ENCODE measurements around the gene FEN1.
A peak's percentile ranks its signal among the peaks of the same experiment; 100 is the strongest.

Gene FEN1

DNA sequence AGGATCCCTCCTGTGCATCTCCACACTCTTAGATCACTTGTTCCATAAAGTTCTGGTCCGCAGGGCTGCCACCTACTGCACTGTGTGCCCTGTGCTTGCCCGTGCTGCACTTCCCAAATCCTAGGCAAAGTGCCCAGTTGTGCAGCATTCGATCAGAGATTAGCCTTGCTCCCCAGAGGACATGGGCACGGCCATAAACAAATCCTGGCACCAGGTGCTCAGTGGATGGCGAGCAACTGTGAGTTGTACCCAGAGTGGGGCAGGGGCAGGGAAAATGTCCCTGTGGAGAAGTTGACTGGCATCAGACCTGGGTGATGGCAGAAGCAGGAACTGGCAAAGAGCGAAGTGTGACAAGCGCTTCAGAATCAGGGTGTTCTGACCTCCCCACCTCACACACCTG lies 40.0 kb downstream of the FEN1 start:
- Histone ChIP-seq H3K27ac (ENCODE audit: insufficient read depth, low read length, poor library complexity, severe bottlenecking) (no peak overlapping the region), H3K9me3 (ENCODE audit: control insufficient read depth, low read length) (no peaks in the 10 kb centered on the region)

DNA sequence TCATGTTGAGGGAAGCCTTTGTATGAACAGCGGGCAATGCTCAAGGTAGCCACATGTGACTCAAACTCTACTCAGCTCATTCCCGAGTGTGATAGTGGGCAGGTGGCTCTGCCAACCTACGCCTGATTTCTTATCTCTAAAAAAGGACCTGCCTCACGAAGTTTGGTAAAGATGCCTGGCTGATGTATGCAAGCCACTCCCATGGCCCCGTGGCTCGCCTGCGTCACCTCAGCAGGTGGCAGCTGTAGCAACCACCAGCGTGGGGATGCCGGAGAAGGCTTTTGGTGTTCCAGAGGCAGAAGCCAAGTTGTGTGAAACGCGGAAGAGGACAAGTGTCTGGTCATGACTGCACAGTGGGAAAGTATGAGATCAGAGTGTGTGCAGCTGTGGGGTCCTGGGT lies 40.8 kb downstream of the FEN1 start:
- peaks cover 26% of the 10 kb centered on the region for H3K4me1 ChIP-seq (ENCODE audit: control insufficient read depth, insufficient read depth, low read length, poor library complexity, severe bottlenecking)
- no peak overlapping the region for H3K4me3 ChIP-seq (ENCODE audit: insufficient read depth, low read depth, low read length, poor library complexity, severe bottlenecking)
- peak in 1 of 3 donors; percentile 44 for DNase-seq
- no peaks in the 10 kb centered on the region for H3K9me3 ChIP-seq (ENCODE audit: control insufficient read depth, low read length)
- no peak overlapping the region for H3K27ac ChIP-seq (ENCODE audit: insufficient read depth, low read length, poor library complexity, severe bottlenecking)
- peaks cover 9% of the 10 kb centered on the region for H3K27me3 ChIP-seq (replicated peaks; ENCODE audit: control insufficient read depth, insufficient read depth, low read length, poor library complexity, severe bottlenecking)
- no peaks in the 10 kb centered on the region for H3K36me3 ChIP-seq (ENCODE audit: control insufficient read depth, insufficient read depth, low read length)

More for the DNA sequence above, 40.0 kb downstream of the FEN1 start:
- H3K4me1 ChIP-seq (ENCODE audit: control insufficient read depth, insufficient read depth, low read length, poor library complexity, severe bottlenecking): peaks cover 33% of the 10 kb centered on the region
- H3K36me3 ChIP-seq (ENCODE audit: control insufficient read depth, insufficient read depth, low read length): no peaks in the 10 kb centered on the region
- no peak for DNase-seq
- H3K27me3 ChIP-seq (replicated peaks; ENCODE audit: control insufficient read depth, insufficient read depth, low read length, poor library complexity, severe bottlenecking): peaks cover 12% of the 10 kb centered on the region
- no peak overlapping the region for H3K4me3 ChIP-seq (ENCODE audit: insufficient read depth, low read depth, low read length, poor library complexity, severe bottlenecking)

DNA sequence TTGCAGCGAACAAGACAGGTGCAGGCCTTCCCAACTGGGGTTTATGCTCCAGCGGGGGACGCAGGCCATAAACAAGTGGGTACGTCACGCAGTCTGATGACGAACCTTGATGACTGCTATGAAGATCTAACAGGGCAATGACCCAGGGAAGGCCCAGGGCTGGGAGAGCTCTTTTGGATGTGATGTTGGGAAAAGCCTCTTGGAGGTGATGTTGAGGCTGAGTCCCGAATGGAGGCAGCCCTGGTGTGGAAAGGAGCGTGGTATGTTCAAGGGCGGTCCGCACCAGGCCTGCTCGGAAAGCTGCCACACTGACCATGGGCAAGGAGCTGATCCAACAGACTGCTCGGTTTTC lies 41.2 kb downstream of the FEN1 start:
- Histone ChIP-seq H3K4me1 (ENCODE audit: control insufficient read depth, insufficient read depth, low read length, poor library complexity, severe bottlenecking) (peaks cover 22% of the 10 kb centered on the region), H3K27me3 (replicated peaks; ENCODE audit: control insufficient read depth, insufficient read depth, low read length, poor library complexity, severe bottlenecking) (peaks cover 8% of the 10 kb centered on the region), H3K4me3 (ENCODE audit: insufficient read depth, low read depth, low read length, poor library complexity, severe bottlenecking) (no peak overlapping the region), H3K27ac (ENCODE audit: insufficient read depth, low read length, poor library complexity, severe bottlenecking) (no peak overlapping the region), H3K36me3 (ENCODE audit: control insufficient read depth, insufficient read depth, low read length) (no peaks in the 10 kb centered on the region), H3K9me3 (ENCODE audit: control insufficient read depth, low read length) (no peaks in the 10 kb centered on the region)
- DNase-seq: no peak

DNA sequence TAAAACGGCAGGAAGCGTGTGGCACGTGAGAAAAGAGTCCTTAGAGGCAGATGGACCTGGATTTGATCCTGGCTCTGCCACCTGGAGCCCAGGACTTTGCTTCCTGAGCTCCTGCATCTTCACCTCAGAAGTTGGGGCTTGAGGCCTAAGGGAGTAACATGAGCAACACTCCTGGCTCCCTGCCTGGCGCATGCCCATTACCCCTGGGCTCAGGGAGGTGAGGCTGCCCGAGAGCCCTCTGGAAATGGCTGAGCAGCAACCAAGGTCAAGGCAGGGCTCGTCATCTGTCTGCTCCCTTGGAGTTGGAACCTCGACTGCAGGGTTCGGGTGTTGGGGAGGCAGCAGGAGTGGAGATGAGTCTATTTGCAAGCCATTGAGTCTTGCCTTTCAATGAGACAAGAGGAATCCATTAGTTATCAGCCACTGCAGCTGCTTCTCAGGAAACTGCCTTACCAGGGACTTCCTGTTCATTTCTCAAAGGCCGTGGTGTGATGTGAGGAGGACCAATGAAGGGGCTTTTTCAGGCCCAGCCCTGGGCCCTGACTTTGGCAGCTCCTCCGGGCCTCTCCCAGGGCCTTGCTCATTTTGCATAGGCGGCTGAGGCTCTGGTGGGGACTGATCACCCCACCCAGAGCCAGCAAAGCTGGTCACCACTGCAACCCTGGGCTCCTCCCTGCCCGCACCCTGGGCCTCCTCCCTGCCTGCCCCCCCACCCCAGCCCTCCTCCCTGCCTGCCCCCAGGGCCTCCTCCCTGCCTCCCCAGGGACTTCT lies 41.8 kb downstream of the FEN1 start:
- Histone ChIP-seq H3K9me3 (ENCODE audit: control insufficient read depth, low read length) (no peaks in the 10 kb centered on the region), H3K36me3 (ENCODE audit: control insufficient read depth, insufficient read depth, low read length) (no peaks in the 10 kb centered on the region), H3K27me3 (replicated peaks; ENCODE audit: control insufficient read depth, insufficient read depth, low read length, poor library complexity, severe bottlenecking) (peaks cover 4% of the 10 kb centered on the region), H3K27ac (ENCODE audit: insufficient read depth, low read length, poor library complexity, severe bottlenecking) (no peak overlapping the region), H3K4me3 (ENCODE audit: insufficient read depth, low read depth, low read length, poor library complexity, severe bottlenecking) (no peak overlapping the region), H3K4me1 (ENCODE audit: control insufficient read depth, insufficient read depth, low read length, poor library complexity, severe bottlenecking) (peaks cover 17% of the 10 kb centered on the region)
- DNase-seq: peak in 2 of 3 donors; percentile 14 to 47

DNA sequence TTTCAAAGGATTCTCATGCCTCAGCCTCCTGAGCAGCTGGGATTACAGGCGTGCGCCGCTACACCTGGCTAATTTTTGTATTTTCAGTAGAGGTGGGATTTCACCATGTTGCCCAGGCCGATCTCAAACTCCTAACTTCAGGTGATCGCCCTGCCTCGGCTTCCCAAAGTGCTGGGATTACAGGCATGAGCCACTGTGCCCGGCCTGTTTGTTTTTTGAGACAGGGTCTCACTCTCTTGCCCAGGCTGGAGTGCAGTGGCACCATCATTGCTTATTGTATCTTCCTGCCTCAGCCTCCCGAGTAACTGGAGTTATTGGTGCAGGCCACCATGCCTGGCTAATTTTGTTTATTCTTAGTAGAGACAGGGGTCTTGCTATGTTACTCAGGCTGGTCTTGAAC lies 43.5 kb downstream of the FEN1 start:
- no peaks in the 10 kb centered on the region for H3K27me3 ChIP-seq (replicated peaks; ENCODE audit: control insufficient read depth, insufficient read depth, low read length, poor library complexity, severe bottlenecking)
- H3K4me1 ChIP-seq (ENCODE audit: control insufficient read depth, insufficient read depth, low read length, poor library complexity, severe bottlenecking): peaks cover 17% of the 10 kb centered on the region
- DNase-seq: no peak
- H3K36me3 ChIP-seq (ENCODE audit: control insufficient read depth, insufficient read depth, low read length): no peaks in the 10 kb centered on the region
- H3K27ac ChIP-seq (ENCODE audit: insufficient read depth, low read length, poor library complexity, severe bottlenecking): no peak overlapping the region
- no peak overlapping the region for H3K4me3 ChIP-seq (ENCODE audit: insufficient read depth, low read depth, low read length, poor library complexity, severe bottlenecking)
- no peaks in the 10 kb centered on the region for H3K9me3 ChIP-seq (ENCODE audit: control insufficient read depth, low read length)

DNA sequence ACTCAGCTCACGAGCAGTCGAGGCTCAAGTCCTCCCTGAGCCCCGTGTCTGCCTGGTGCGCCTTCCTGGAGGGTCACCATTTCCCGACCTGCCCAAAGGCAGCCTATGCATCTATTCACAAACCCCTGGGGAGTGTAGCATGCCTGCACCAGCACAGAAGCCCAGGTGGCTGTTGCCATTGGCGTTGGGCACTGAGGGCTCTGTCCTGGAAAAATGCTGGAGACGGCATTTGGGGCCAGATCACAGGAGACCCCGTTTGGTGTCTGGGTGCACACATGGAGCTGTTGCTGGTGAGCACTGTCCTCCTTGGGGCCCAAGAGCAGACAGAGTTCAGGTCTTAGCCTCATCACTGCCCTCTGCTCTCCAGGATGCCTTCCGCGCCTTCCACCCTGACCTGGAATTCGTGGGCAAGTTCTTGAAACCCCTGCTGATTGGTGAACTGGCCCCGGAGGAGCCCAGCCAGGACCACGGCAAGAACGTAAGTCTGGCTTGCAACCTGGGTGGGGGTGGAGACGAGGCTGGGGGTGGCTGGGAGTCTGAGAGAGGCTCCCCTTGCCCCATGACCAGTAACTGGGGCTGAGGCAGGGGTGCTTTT lies 44.8 kb downstream of the FEN1 start:
- H3K4me1 ChIP-seq (ENCODE audit: control insufficient read depth, insufficient read depth, low read length, poor library complexity, severe bottlenecking): peaks cover 17% of the 10 kb centered on the region
- H3K36me3 ChIP-seq (ENCODE audit: control insufficient read depth, insufficient read depth, low read length): no peaks in the 10 kb centered on the region
- H3K27me3 ChIP-seq (replicated peaks; ENCODE audit: control insufficient read depth, insufficient read depth, low read length, poor library complexity, severe bottlenecking): no peaks in the 10 kb centered on the region
- DNase-seq: no peak
- no peak overlapping the region for H3K27ac ChIP-seq (ENCODE audit: insufficient read depth, low read length, poor library complexity, severe bottlenecking)
- no peaks in the 10 kb centered on the region for H3K9me3 ChIP-seq (ENCODE audit: control insufficient read depth, low read length)
- H3K4me3 ChIP-seq (ENCODE audit: insufficient read depth, low read depth, low read length, poor library complexity, severe bottlenecking): no peak overlapping the region

DNA sequence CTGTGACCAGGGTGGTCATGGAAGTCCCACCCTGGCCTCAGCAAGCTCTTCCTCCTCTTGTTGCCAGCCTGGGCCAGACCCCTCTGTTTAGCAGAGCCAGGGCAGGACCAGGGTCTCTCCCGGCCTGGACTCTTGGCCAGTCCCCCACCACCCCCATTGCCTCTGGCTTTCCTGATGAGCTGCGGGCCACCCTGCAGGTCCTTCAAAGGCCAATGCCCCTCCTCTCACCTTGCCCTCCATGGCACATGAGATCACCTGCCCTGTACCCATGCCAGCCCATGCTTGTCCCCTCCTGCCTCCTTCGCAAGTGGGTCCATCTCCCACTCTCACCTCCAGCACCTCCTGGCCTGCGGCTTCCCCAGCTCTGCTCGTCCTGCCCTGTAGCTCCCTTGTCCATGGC lies 45.8 kb downstream of the FEN1 start:
- H3K36me3 ChIP-seq (ENCODE audit: control insufficient read depth, insufficient read depth, low read length): no peaks in the 10 kb centered on the region

DNA sequence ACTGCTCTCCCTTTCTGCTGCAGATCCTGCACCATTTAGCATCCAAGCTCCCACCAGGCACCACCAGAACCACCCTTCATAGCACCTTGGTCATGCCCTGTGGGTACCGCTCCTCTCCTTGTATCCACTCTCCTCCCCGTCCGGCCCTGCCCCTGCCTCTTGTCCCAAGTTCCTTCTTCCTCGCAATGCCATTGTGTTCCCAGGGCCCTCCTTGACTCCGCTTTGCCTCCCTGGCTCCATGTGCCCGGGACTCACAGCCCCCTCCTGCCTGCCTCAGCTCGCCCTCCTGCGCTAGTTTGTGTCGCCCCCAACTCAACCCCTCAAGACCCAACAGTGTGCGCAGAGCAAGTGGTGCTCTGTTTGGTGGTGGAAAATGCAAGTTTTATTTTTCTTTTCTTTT lies 46.2 kb downstream of the FEN1 start:
- Histone ChIP-seq H3K36me3 (ENCODE audit: control insufficient read depth, insufficient read depth, low read length) (no peaks in the 10 kb centered on the region), H3K4me1 (ENCODE audit: control insufficient read depth, insufficient read depth, low read length, poor library complexity, severe bottlenecking) (peaks cover 13% of the 10 kb centered on the region), H3K9me3 (ENCODE audit: control insufficient read depth, low read length) (no peaks in the 10 kb centered on the region), H3K27ac (ENCODE audit: insufficient read depth, low read length, poor library complexity, severe bottlenecking) (no peak overlapping the region), H3K4me3 (ENCODE audit: insufficient read depth, low read depth, low read length, poor library complexity, severe bottlenecking) (no peak overlapping the region), H3K27me3 (replicated peaks; ENCODE audit: control insufficient read depth, insufficient read depth, low read length, poor library complexity, severe bottlenecking) (no peaks in the 10 kb centered on the region)
- no peak for DNase-seq

More for the DNA sequence above, 45.8 kb downstream of the FEN1 start:
- Histone ChIP-seq H3K9me3 (ENCODE audit: control insufficient read depth, low read length) (no peaks in the 10 kb centered on the region), H3K4me1 (ENCODE audit: control insufficient read depth, insufficient read depth, low read length, poor library complexity, severe bottlenecking) (peaks cover 17% of the 10 kb centered on the region), H3K27ac (ENCODE audit: insufficient read depth, low read length, poor library complexity, severe bottlenecking) (no peak overlapping the region), H3K27me3 (replicated peaks; ENCODE audit: control insufficient read depth, insufficient read depth, low read length, poor library complexity, severe bottlenecking) (no peaks in the 10 kb centered on the region), H3K4me3 (ENCODE audit: insufficient read depth, low read depth, low read length, poor library complexity, severe bottlenecking) (no peak overlapping the region)
- no peak for DNase-seq

DNA sequence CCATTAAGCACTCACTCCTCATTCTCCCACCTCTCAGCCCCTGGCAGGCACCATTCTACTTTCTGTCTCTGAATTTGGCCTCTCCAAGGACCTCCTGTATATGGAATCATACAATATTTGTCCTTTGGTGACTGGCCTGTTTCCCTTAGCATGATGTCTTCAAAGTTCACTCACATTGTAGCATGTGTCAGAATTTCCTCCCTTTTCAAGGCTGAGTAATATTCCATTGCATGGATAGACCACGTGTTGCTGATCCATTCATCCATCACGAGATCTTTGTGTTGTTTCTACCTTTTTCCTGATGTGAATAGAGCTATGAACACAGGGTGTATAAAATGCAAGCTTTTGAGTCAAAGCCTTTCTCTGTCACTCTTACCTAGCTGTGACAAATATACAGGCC lies 47.0 kb downstream of the FEN1 start:
- no peaks in the 10 kb centered on the region for H3K9me3 ChIP-seq (ENCODE audit: control insufficient read depth, low read length)
- no peaks in the 10 kb centered on the region for H3K27me3 ChIP-seq (replicated peaks; ENCODE audit: control insufficient read depth, insufficient read depth, low read length, poor library complexity, severe bottlenecking)
- H3K4me3 ChIP-seq (ENCODE audit: insufficient read depth, low read depth, low read length, poor library complexity, severe bottlenecking): no peak overlapping the region
- no peaks in the 10 kb centered on the region for H3K36me3 ChIP-seq (ENCODE audit: control insufficient read depth, insufficient read depth, low read length)
- no peak overlapping the region for H3K27ac ChIP-seq (ENCODE audit: insufficient read depth, low read length, poor library complexity, severe bottlenecking)
- H3K4me1 ChIP-seq (ENCODE audit: control insufficient read depth, insufficient read depth, low read length, poor library complexity, severe bottlenecking): peaks cover 5% of the 10 kb centered on the region
- DNase-seq: no peak

DNA sequence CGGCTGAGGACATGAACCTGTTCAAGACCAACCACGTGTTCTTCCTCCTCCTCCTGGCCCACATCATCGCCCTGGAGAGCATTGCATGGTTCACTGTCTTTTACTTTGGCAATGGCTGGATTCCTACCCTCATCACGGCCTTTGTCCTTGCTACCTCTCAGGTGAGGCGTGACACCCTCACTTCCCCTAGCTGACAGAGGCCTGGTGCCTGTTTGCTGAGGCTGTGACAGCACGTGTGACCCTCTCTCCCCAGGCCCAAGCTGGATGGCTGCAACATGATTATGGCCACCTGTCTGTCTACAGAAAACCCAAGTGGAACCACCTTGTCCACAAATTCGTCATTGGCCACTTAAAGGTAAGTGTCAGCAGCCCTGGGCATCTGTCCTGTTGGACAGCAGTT lies 47.7 kb downstream of the FEN1 start:
- no peaks in the 10 kb centered on the region for H3K27me3 ChIP-seq (replicated peaks; ENCODE audit: control insufficient read depth, insufficient read depth, low read length, poor library complexity, severe bottlenecking)
- no peak overlapping the region for H3K4me3 ChIP-seq (ENCODE audit: insufficient read depth, low read depth, low read length, poor library complexity, severe bottlenecking)
- no peak overlapping the region for H3K27ac ChIP-seq (ENCODE audit: insufficient read depth, low read length, poor library complexity, severe bottlenecking)
- no peak for DNase-seq
- H3K4me1 ChIP-seq (ENCODE audit: control insufficient read depth, insufficient read depth, low read length, poor library complexity, severe bottlenecking): no peaks in the 10 kb centered on the region
- H3K9me3 ChIP-seq (ENCODE audit: control insufficient read depth, low read length): no peaks in the 10 kb centered on the region
- no peaks in the 10 kb centered on the region for H3K36me3 ChIP-seq (ENCODE audit: control insufficient read depth, insufficient read depth, low read length)

All from effector memory CD4-positive, alpha-beta T cell (primary cell).